Neural cell (in vitro differentiated cells): Measurements from ENCODE around the gene CLUH. TPM values are rescaled to one million over a fixed set of nuclear protein-coding genes. Genes with fewer than 3 reads are reported as not detected.
A peak's percentile ranks its signal among the peaks of the same experiment; 100 is the strongest.

ENCODE experiments used
- H2AFZ ChIP-seq: fragments of 200-600, 300-800 bp; sonication (generic), shearing (Covaris generic); 2 replicates; pipeline ENCODE4 v1.6.0; 2014; ENCODE audit warnings: low read depth, mild to moderate bottlenecking, antibody characterized with exemption, low read length, moderate library complexity
- H3F3A ChIP-seq: fragments of 200-600 bp; shearing (Covaris generic); 2 replicates; pipeline ENCODE4 v1.6.1; 2016; ENCODE audit warnings: mild to moderate bottlenecking, moderate library complexity, mixed read lengths, antibody characterized with exemption, low read length; ENCODE audit not compliant: insufficient read depth, poor library complexity, severe bottlenecking
- H3K27ac ChIP-seq: fragments of 200-600, 300-800 bp; sonication (generic), shearing (Covaris generic); 2 replicates; pipeline ENCODE4 v1.5.1; 2014; ENCODE audit warnings: mild to moderate bottlenecking, low read length, moderate library complexity
- H3K27me3 ChIP-seq: fragments of 300-800, 200-600 bp; sonication (generic), shearing (Covaris generic); 2 replicates; pipeline ENCODE4 v1.6.0; 2014; ENCODE audit warnings: mild to moderate bottlenecking, low read depth, low read length, moderate library complexity; ENCODE audit not compliant: insufficient read depth
- H3K36me3 ChIP-seq: fragments of 300-800, 200-600 bp; sonication (generic), shearing (Covaris generic); 2 replicates; pipeline ENCODE4 v1.5.1; 2014; ENCODE audit warnings: mild to moderate bottlenecking, antibody characterized with exemption, low read length, moderate library complexity; ENCODE audit not compliant: insufficient read depth
- H3K4me2 ChIP-seq: fragments of 300-800, 200-600 bp; sonication (generic), shearing (Covaris generic); 2 replicates; pipeline ENCODE4 v1.6.0; 2014; ENCODE audit warnings: mild to moderate bottlenecking, low read length
- H3K4me3 ChIP-seq: fragments of 300-800, 200-600 bp; sonication (generic), shearing (Covaris generic); 2 replicates; pipeline ENCODE4 v1.5.1; 2014; ENCODE audit warnings: mild to moderate bottlenecking, low read length, moderate library complexity
- H3K79me2 ChIP-seq: fragments of 200-600 bp; shearing (Covaris generic); replicated peaks from 2 replicates; pipeline ENCODE4 v1.6.0; 2014; ENCODE audit warnings: mild to moderate bottlenecking, low read length, moderate library complexity; ENCODE audit not compliant: insufficient read depth
- H3K9ac ChIP-seq: fragments of 300-800, 200-600 bp; sonication (generic), shearing (Covaris generic); 2 replicates; pipeline ENCODE4 v1.6.1; 2016; ENCODE audit warnings: mild to moderate bottlenecking, low read length, mixed read lengths
- H3K9me2 ChIP-seq: fragments of 200-600 bp; shearing (Covaris generic); 2 replicates; pipeline ENCODE4 v1.6.1; 2016; ENCODE audit warnings: mild to moderate bottlenecking, low read length, mixed read lengths; ENCODE audit not compliant: insufficient read depth
- H3K9me3 ChIP-seq: fragments of 200-600, 300-800 bp; sonication (generic), shearing (Covaris generic); 2 replicates; pipeline ENCODE4 v1.6.1; 2016; ENCODE audit warnings: mild to moderate bottlenecking, mixed run types, low read length, moderate library complexity, mixed read lengths
- H4K20me1 ChIP-seq: fragments of 200-600 bp; shearing (Covaris generic); 2 replicates; pipeline ENCODE4 v1.6.1; 2016; ENCODE audit warnings: mild to moderate bottlenecking, mixed run types; ENCODE audit not compliant: insufficient read depth
- CTCF ChIP-seq: fragments of 450-650 bp; IDR thresholded peaks from 2 replicates; pipeline ENCODE4 v1.5.1; 2014; ENCODE audit warnings: antibody characterized with exemption, mild to moderate bottlenecking, moderate library complexity; ENCODE audit not compliant: poor library complexity, severe bottlenecking
- EP300 ChIP-seq: fragments of 450-650 bp; conservative IDR thresholded peaks from 2 replicates; pipeline ENCODE4 v1.6.1; 2014; ENCODE audit warnings: antibody characterized with exemption, mild to moderate bottlenecking, moderate library complexity; ENCODE audit not compliant: poor library complexity, severe bottlenecking
- MXI1 ChIP-seq: fragments of 450-650 bp; conservative IDR thresholded peaks from 2 replicates; pipeline ENCODE4 v1.6.1; 2014; ENCODE audit warnings: antibody characterized with exemption, mild to moderate bottlenecking; ENCODE audit not compliant: poor library complexity, severe bottlenecking
- POLR2AphosphoS5 ChIP-seq: IDR thresholded peaks from 2 replicates; pipeline ENCODE4 v1.6.1; 2012
- RAD21 ChIP-seq: fragments of 450-650 bp; conservative IDR thresholded peaks from 2 replicates; pipeline ENCODE4 v1.6.1; 2014; ENCODE audit warnings: antibody characterized with exemption, mild to moderate bottlenecking, moderate library complexity
- SMC3 ChIP-seq: fragments of 450-650 bp; conservative IDR thresholded peaks from 2 replicates; pipeline ENCODE4 v1.6.1; 2014; ENCODE audit warnings: antibody characterized with exemption, mild to moderate bottlenecking, moderate library complexity; ENCODE audit not compliant: poor library complexity
- polyA plus RNA-seq: library from polyadenylated mRNA; depleted of rRNA; stranded (reverse); fragments of >200 nt; gene quantifications from 2 replicates; pipeline ENCODE4 v1.2.3, GENCODE V29; 2014
- TF ChIP-seq, protein P1 (sequence below): IDR thresholded peaks from 2 replicates; pipeline ENCODE4 v1.6.1; 2012; ENCODE audit warnings: borderline replicate concordance

Gene CLUH
- polyA plus RNA-seq, 1 donor from 2014 or later = 18.6 TPM

- Histone ChIP-seq H4K20me1 (no peaks in the 10 kb centered on the region), H3K9ac (peak overlapping the region; percentile 62), H3K27ac (no peak overlapping the region)
Observed at GRCh38 chr17:2712300-2713043, 908 bp upstream of the CLUH start.

DNA sequence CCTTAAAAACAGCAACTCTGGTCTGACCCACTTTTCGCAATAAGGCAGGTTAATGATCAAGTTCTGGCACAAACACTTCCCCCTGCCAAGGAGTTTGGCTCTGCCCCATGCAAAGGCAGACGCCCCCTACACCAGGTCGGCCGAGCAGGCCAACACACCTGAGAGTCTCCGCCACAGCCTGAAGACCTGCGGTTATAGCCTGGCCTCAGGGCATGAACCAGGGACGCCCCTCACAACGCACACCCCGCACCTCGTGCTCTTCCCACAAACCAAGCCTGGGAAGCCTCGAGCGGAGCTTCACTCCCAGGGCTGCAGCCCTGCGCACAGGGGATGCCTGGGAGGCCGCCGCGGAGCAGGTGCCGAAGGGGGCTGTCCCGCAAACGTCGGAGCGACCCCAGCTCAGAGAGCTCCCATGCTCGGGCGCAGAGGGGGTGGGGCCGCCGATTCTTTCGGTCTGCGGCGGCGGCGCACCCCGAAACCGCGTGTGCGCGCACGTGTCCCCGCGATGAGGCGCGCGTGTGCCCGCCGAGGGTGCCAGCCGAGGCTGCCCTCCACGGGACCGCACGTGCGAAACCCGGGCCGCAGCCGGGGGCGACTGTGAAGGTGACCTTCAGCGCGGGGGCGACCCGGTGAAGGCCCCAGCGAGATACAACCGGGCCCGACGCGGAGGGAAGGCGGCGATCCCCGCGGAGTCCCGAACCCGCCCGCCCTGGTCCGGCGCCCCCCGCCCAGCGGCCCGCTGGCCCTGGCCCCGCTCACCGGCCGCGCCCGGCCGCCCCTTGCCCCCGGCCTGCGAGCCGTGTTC, 559 bp downstream of the CLUH start:
- H3K27me3 ChIP-seq = no peaks in the 10 kb centered on the region
- H3F3A ChIP-seq = no peaks in the 10 kb centered on the region
- H3K4me3 ChIP-seq = peak overlapping the region; percentile 84
- H3K9me2 ChIP-seq = no peaks in the 10 kb centered on the region
- H3K79me2 ChIP-seq = peaks cover 2% of the 10 kb centered on the region
- peak; percentile 30 for TF ChIP-seq SMC3
- TF ChIP-seq, protein P1, sequence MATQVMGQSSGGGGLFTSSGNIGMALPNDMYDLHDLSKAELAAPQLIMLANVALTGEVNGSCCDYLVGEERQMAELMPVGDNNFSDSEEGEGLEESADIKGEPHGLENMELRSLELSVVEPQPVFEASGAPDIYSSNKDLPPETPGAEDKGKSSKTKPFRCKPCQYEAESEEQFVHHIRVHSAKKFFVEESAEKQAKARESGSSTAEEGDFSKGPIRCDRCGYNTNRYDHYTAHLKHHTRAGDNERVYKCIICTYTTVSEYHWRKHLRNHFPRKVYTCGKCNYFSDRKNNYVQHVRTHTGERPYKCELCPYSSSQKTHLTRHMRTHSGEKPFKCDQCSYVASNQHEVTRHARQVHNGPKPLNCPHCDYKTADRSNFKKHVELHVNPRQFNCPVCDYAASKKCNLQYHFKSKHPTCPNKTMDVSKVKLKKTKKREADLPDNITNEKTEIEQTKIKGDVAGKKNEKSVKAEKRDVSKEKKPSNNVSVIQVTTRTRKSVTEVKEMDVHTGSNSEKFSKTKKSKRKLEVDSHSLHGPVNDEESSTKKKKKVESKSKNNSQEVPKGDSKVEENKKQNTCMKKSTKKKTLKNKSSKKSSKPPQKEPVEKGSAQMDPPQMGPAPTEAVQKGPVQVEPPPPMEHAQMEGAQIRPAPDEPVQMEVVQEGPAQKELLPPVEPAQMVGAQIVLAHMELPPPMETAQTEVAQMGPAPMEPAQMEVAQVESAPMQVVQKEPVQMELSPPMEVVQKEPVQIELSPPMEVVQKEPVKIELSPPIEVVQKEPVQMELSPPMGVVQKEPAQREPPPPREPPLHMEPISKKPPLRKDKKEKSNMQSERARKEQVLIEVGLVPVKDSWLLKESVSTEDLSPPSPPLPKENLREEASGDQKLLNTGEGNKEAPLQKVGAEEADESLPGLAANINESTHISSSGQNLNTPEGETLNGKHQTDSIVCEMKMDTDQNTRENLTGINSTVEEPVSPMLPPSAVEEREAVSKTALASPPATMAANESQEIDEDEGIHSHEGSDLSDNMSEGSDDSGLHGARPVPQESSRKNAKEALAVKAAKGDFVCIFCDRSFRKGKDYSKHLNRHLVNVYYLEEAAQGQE = no peak
- TF ChIP-seq POLR2AphosphoS5 = no peak
- TF ChIP-seq RAD21 = no peak
- TF ChIP-seq CTCF = no peak
- peak; percentile 94 for TF ChIP-seq MXI1
- TF ChIP-seq EP300 = no peak
- H2AFZ ChIP-seq = no peak overlapping the region
- no peaks in the 10 kb centered on the region for H3K36me3 ChIP-seq
- H3K4me2 ChIP-seq = peak overlapping the region; percentile 68
- peak overlapping the region; percentile 62 for H3K9ac ChIP-seq
- no peak overlapping the region for H3K27ac ChIP-seq
- no peaks in the 10 kb centered on the region for H3K9me3 ChIP-seq
- no peaks in the 10 kb centered on the region for H4K20me1 ChIP-seq

More at GRCh38 chr17:2712300-2713043, 908 bp upstream of the CLUH start:
- Histone ChIP-seq H2AFZ (peak overlapping the region; percentile 84), H3K79me2 (peaks cover 2% of the 10 kb centered on the region), H3K36me3 (no peaks in the 10 kb centered on the region), H3K27me3 (no peaks in the 10 kb centered on the region), H3F3A (no peaks in the 10 kb centered on the region), H3K9me2 (no peaks in the 10 kb centered on the region), H3K4me2 (no peak overlapping the region), H3K9me3 (no peaks in the 10 kb centered on the region), H3K4me3 (peak overlapping the region; percentile 84)
- TF ChIP-seq SMC3 (no peak), POLR2AphosphoS5 (no peak), MXI1 (no peak)
- TF ChIP-seq, protein P1 = no peak
